Activated naive CD4-positive, alpha-beta T cell (primary cell): Measurements from ENCODE around the gene TSPAN8.
"Not testable (repeated sequence)": the region's sequence is repeated elsewhere in the genome, so short reads cannot be mapped to it uniquely, and the experiment has no call there.

Source experiments
- DNase-seq, 4 experiments: peaks; one replicate each; lab custom pipeline; 2025; lab: John Stamatoyannopoulos, UW

TSPAN8 gene

DNA sequence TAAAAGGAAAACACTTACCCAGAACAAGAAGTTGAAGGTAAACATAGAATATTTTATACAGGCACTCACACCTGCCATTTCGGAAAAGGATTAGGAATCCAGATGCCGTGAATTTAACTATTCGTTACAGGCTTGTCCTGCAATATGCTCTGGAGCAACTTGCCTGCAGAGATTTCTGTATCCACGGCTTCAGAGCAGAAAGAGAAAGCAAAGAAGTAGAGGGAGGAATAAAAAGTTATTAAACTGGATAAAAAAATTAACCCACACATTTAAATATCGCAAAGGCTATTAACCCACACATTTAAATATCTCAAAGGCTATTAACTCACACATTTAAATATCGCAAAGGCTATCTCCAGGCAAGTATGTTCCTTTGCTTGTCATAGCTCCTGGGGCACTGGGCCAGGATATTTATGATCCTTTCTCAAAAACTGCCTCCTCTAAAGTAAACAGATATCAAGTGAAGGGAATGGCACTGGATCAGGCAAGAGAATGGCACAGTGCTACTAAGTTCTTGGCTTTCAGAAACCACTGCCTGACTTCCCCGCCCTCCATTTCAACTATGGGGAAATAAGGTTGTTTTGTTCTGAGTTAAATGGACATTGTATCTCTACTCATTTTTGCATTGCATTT, at the start of gene TSPAN8:
Gene TSPAN8, minus strand, starts transcription at position 399 of the 633 bp plus-strand sequence. Its CDS starts 321 bp downstream, at position 78.
- no peak for DNase-seq

DNA sequence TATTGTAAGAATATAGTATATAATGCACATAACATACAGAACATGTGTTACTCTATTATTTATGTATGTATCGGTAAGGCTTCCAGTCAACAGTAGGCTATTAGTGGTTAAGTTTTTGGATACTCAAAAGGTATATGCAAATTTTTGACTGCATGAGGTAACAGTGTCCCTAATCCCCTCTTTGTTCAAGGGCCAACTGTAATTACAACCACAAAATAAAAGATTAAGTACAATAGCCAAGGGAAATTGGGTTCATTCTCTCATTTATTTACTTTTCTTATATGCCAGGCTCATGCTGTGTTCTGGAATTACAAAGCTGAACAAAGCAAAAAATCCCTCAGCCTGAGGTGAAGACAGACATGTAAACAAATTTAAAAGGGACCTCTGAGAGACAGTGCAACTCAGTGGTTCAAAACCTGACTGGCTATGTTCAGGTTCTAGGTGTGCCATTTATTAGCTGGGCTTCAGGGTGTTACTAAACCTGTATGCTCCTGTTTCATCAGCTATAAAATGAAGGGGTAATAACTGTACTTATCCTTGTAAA, 43.4 kb upstream of the TSPAN8 start:
- no peak for DNase-seq

DNA sequence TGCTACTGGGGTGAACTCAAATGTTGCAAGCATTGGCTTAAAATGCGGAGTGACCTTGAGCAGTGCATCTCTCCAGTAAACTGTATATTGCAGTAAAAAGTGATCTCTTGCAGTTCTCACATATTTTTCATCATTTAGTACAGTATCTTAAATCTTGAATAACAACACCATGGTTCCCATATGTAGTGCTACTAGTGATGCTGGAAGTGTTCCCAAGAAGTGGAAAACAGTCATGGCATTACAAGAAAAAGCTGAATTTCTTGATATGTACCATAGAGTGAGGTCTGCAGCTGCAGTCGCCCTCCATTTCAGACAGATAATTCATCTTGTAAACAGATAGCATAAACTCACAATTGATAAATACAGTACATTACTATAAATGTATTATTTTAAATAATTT, 42.9 kb upstream of the TSPAN8 start:
- no peak for DNase-seq

DNA sequence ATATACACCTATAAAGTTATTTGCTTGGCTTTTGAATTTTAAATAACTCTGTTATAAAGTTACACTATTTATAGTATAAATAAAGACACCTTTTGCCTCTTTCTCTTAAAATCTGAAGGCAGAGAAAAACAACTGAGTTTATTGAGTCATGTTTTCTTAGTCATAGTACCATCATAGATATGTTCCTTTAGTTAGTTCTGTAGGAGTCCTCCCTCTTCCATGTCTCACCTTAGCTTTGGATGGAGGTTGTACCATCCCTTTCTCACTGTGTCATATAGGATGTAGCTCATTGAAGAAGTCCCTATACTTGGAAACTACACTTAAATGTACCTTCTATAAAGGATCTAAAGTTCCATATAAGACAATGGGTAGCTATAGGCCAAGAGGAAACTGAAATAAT, 39.7 kb upstream of the TSPAN8 start:
- DNase-seq: no peak

DNA sequence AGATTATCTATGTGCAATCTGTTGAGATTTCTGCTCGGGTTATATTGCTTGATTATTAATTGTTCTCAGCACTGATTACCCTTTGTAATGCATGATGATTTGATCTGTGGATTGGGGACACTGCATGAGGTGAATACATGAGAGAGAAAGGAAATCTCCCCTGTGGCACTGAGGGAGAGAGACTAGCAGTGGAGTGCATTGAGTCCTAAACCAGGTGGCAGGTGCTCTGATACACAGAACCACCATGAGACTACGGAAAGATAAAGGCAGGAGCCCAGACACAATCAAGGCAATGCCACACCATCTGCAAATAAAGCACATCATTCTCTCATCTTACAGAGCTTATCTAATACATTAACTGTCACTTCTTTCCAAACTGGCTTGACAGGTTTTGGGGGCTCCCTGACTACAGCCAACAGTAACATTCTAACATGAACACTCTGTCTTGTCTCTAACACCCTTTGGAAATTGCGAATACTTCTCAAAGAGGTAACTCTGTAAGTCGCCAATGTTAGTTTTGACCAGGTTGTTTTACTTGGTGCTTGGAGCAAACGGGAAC, 37.6 kb upstream of the TSPAN8 start:
- no peak for DNase-seq

DNA sequence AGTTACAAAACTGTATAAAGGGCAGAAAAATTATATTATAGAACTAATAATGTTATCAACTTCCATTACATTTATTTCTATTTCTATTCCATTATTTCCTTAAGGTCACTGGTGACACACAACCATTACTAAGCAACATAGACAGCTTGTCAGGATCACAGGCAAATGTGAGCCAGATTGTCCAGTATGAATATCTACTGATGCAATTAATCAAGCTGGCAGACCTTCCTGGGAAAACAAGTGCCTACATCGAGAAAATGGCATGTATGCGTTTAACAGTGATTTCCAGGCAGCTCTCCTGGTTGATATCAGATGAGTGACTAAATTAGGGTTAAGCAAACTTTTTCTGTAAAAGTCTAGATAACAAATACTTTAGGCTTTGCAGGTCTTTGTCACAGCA, 36.9 kb upstream of the TSPAN8 start:
- DNase-seq: no peak

DNA sequence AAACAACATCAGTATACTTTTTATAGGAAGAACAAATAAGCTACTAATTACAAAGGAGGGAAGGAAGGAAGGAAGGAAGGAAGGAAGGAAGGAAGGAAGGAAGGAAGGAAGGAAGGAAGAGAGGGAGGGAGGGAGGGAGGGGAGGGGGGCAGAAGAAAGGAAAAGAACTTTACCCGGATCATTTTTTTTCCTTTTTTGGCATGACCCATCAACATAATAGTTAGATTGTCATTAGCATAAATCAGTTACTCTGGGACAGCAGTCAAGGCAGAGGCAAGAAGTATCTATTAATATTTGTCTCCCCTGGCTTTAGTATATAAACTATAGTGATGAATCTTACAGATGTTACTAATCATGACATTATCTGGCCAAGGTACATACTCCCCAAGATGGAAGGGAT, 35.2 kb upstream of the TSPAN8 start:
- DNase-seq: no peak

DNA sequence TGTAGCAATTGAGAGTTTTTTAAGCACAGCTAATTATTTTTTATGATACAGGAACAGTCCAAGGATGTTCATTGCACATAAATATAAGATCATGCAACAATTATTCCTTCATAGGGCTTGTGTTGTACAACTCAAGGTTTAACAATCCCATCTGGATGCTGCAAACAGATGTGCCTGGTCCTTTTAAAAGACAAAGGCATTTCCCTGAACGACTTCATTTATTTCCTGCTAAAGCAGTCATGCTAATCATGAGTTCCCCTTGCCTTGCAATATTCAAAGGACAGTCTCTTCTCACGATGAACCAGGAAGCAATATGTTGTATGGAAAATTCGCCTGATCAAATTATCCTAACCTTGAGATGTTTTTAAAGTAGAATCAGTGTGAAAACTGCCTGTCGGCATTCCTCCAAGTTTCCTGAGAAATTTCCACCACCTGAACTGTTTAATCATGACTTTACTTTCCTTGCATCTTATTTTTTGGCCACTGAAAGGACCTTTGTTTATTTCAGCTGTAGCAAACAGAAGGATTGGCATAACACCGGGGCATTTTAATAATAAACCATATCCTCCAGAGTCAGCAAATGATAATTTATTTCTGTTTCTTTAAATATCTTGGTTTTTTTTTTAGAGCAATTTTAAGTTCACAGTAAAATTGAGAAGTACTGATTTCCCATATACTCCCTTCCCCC, 33.9 kb upstream of the TSPAN8 start:
- no peak for DNase-seq

DNA sequence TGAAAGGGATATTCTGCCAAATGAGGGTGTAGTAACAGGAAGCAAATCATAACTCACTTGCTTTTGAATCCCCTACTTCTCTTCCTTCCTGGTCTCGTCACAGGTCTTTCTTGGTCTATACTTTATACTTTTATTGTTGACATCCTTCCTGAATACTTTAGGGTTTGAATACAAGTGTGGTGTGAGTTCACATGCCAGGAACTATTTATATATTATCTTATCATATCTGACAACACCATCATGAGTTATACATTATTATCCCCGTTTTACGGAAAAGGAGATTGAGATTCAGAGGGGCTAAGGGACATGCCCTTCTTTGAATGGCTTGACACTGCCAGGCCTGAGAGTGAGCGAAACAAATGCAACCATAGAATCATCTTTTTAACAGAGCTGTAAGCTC, 33.0 kb upstream of the TSPAN8 start:
- no peak for DNase-seq

DNA sequence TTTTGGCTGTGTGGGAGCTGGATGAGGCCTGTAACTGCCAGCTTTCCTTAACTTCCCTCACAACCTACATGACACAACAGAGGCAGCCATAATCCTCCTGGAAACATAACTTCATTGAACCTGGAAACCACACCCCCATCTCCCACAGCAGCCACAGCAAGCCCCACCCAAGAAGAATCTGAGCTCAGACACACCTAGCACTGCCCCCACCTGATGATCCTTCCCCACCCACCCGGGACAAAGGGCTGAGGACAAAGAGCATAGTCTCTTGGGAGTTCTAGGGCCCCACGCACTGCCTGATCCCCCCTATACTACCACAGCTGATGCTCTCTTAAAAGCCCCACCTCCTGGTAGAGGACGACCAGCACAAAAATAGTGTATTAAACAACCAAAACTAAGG, 29.6 kb upstream of the TSPAN8 start:
- no peak for DNase-seq

DNA sequence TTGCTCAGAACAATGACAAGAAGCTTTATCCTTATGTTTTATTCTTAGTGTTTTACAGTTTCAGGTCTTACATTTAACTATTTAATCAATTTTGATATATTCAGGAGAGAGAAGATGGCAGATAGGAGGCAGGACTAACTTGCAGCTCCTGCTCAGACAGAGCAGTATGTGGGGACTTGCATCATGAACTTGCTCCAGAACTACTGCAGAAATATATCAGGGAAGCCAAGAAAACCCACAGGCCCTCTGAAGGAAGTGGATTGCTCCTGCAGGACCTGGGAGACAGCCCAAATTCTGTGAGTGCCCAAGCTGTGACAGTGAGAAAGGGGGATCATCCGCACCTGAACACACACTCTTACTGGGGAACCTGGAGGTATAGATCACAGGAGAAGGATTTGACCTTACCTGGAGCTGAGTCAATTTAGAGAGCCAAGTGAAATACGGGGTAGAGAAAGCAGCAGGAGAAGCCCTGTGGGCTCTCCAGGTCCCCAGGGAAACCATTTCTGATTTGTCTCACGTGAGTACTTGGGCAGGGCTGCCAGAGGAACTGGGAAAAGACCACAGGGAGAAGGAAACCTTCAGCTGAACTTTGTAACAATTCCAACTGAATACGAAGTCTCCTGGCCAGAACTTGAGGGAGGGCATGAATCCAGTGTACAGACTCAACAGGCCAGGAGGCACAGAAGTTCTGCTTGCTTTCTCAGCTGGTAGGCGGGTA, 28.9 kb upstream of the TSPAN8 start:
- no peak for DNase-seq

DNA sequence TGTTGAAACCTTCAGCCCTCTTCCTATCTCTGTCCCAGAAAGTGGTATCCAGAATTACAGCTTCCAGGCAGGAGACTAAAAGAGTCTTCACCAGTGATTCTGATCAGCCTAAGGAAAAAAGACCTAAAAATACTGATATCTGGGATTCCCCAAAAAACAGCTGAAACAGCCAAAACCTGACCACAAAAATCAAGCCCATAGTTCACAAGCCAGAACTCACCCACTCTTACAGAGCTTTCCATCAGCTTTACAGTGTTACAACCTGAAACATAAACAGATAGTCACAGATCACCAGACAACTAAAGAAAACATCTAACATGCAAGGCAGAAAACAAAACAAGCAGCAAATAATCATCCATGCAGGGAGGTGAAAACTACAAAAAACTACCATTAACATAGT, 26.0 kb upstream of the TSPAN8 start:
- DNase-seq: no peak

DNA sequence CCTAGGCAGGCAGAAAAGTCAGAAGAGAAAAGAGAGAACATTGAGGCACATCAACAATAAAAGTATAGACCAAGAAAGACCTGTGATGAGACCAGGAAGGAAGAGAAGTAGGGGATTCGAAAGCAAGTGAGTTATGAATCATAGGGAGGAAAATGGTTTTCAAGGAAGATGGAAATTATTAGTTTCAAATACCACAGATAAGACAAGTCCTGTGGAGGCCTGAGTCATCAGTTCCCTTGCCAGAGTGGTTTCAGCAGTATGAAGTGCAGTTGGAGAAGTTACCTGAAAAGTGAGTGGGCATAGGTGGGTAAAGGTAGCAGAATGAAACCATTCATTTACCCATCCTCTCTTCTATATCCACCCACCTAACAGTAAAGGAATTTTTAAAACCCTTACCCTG, 25.2 kb upstream of the TSPAN8 start:
- no peak for DNase-seq

DNA sequence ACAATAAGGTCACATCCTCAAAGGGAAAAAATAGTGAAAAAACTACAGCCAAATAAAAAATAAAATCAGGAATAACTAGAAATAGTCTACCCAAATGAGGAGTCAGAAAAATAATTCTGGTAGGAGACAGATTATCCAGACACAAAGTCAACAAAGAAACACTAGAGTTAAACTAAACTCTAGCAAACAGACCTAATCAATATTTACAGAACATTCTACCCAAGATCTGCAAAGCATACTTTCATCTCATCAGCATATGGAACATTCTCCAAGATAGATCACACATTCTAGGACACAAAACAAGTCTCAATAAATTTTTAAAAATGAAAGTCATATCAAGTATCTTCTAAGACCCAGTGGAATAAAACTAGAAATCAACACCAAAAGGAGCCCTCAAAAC, 20.4 kb upstream of the TSPAN8 start:
- DNase-seq: no peak

DNA sequence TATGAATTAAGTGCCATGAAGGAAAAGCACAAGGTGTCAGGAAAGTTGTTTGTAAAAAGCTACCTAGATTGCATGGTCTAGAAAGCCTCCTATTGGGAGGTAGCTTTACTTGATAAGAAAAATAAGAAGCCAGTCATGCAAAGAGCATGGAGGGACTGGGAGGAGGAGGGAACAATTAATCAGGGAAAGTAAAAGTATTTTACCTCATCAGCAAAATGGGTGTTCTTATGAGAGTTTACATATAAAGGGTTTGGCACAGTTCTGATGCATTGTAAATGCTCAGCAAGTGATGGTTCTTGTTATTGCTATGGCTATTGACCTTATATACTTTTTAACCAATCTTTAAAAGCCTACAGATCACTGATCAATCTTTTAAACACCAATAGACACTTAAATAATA, 17.0 kb upstream of the TSPAN8 start:
- DNase-seq: no peak

DNA sequence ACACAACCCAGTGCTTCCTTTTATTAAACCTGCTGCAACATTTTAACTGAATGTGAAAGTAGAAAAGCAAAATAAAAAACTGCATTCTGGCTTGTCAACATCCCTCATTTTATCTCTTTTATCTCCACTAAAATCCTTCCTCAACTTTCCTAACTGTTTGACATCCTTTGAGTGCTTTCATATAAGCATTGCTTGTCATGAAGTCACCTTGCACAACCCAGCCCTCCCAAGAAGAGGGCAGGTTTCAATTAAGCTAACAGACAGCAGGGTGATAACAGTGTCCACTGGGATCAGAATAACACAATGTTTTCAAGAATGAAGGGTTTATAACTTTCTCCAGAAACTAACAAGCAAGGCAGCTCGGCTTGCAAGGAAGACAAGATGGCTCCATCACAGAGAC, 16.3 kb upstream of the TSPAN8 start:
- DNase-seq: no peak

DNA sequence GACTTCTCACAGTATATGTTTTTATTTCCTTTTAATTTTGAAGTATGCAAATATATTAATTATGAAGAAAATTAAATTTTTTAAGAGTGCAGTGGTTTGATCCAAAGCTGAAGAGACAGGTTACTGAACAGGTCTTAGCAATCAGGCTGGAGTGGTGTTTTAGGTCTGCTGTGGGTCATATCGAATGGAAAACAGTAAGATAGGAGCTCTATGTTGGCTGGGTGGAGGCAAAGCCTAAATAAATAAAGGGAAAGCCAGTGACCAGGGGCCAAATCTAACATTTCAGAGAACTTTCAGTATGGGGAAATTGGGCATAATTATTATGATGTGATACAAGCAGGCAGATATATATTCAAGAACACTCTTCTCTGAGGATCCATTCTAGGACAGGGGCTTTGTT, 12.7 kb upstream of the TSPAN8 start:
- DNase-seq: no peak

DNA sequence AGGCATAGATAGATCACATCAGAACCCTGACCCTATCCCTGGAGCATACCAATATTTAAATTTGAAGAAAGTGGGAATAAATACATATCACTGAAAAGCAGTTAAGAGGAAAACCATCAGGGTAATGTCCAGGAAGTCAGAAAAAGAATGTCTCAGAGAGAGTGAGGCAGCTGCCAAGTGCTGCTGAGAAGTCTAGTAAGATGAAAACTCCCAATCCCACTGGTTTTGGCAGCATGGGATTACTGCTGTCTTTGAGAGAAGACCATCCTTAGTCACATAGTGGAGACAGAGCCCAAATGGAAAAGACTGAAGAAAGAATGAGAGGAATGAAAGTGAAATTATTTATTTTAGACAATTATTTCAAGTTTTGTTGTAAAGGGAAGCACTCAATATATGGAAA, 11.5 kb upstream of the TSPAN8 start:
- no peak for DNase-seq

DNA sequence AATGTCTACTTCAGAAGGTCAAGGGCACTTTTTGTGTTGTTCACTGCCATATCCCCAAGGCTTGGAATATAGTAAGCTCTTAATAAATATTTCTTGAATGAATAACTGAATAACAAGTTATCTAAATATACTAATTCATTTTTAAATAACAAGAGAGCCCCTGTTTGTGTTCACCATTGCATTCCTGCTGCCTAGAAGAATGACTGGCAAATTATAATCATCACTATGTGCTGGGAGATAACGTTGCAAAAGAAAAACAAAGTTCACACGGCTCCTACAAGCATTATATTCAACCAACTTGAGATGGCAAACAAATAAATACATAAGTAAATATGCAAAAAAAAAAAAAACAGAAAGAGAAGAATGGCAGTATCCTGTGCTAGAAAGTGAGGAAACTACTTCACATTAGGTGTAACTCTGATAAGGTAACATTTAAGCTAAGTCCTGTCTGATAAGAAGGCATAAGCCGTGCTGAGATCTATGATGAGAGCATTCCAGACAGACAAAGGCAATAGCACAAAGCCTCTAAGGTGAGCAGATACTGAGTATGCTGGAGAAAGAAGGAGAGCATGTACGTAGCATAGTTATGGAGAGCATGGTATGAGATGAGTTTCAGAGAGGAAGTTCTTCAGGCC, 9.2 kb upstream of the TSPAN8 start:
- DNase-seq: no peak

DNA sequence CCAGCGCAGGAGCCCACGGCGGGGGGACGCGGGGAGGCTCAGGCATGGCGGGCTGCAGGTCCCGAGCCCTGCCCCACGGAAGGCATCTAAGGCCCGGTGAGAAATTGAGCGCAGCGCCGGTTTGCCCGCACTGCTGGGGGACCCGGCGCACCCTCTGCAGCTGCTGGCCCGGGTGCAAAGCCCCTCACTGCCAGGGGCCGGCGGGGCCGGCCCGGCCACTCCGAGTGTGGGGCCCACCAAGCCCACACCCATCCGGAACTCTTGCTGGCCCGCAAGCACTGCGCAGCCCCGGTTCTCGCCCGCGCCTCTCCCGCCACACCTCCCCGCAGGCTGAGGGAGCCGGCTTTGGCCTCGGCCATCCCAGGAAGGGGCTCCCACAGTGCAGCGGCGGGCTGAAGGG, 8.5 kb upstream of the TSPAN8 start:
- no peak for DNase-seq

DNA sequence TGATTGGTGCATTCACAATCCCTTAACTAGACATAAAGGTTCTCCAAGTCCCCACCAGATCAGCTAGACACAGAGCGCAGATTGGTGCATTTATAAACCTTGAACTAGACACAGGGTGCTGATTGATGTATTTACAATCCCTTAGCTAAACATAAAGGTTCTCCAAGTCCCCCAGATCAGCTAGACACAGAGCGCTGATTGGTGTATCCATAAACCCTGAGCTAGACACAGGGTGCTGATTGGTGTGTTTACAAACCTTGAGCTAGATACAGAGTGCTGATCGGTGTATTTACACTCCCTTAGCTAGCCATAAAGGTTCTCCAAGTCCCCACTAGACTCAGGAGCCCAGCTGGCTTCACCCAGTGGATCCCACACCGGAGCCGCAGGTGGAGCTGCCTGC, 8.0 kb upstream of the TSPAN8 start:
- DNase-seq: not testable (repeated sequence)

DNA sequence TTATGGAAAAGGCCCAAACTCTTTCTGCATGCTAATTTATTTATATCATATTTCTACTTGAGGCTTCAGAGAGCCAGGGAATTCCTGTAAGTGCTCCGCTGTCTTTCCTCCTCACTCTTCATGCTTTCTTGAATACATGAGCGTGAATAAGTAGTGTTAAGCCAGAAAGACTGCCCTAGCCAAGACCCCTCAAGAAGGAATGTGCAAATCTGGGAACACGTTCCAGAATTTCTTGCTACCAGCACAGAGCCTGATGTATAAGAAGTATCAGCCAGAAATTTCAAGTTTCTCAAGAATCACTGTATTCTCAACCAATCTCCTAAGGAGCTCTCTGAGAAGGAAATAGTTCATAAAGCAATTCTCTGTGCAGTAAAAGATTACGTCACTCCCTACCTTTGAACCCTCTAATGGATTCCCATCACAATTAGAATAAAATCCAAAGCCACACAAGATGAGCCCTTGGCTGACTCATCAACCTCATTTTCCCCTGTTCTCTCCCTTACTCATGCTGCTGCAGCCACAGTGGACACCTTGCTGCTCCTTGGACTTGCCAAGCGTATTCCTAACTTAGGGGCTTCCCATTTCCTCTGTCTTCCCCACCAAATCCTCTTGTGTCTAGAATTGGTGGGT, 6.9 kb upstream of the TSPAN8 start:
- DNase-seq: no peak
